Loucy (cell line): Measurements from ENCODE around the gene ABL2.

Source experiments
- CTCF ChIP-seq: fragments of 200-600 bp; sonication (generic); conservative IDR thresholded peaks from 2 replicates; pipeline ENCODE4 v1.5.1; 2014; ENCODE audit warnings: mild to moderate bottlenecking, antibody characterized with exemption, low read length
- EZH2phosphoT487 ChIP-seq: fragments of 200-600 bp; IDR thresholded peaks from 2 replicates; pipeline ENCODE4 v1.6.1; 2018; ENCODE audit warnings: antibody characterized with exemption, mild to moderate bottlenecking, moderate library complexity, borderline replicate concordance

GRCh38 chr1:179052776-179053175 is 176.7 kb downstream of the ABL2 start:
- TF ChIP-seq CTCF (no peak), EZH2phosphoT487 (no peak)
